Measurements from ENCODE around the gene CFAP20DC. TPM values are rescaled to one million over a fixed set of nuclear protein-coding genes. Genes with fewer than 3 reads are reported as not detected.

Gene CFAP20DC
- polyA plus RNA-seq, 1 experiment: 0.81 TPM

- ChIA-PET CTCF (interaction anchor here (1.6 kb wide), 1 partner anchor 60 kb away, joined by 3 read pairs; no protein-coding TSS in a partner anchor), POLR2A (no interaction called here)
- H3K36me3 ChIP-seq (ENCODE audit: control insufficient read depth, insufficient read depth, low read length): no peaks in the 10 kb centered on the region
- H3K4me3 ChIP-seq (ENCODE audit: low read depth, low read length): no peak overlapping the region
- no peaks in the 10 kb centered on the region for H3K27me3 ChIP-seq (ENCODE audit: control insufficient read depth, insufficient read depth, low read length)
- no peak for TF ChIP-seq CTCF (IDR thresholded peaks at IDR 0.05; ENCODE audit: insufficient read depth, low read depth, low read length)
- no peak for DNase-seq (ENCODE audit: low read depth)
Measured at GRCh38 chr3:58884453-58884852, 165.4 kb downstream of the CFAP20DC start.

- DNase-seq (ENCODE audit: low read depth): no peak
- H3K4me3 ChIP-seq (ENCODE audit: low read depth, low read length): no peak overlapping the region
- H3K27me3 ChIP-seq (ENCODE audit: control insufficient read depth, insufficient read depth, low read length): no peaks in the 10 kb centered on the region
- CTCF ChIA-PET: interaction anchor here (0.8 kb wide), 1 partner anchor 57 kb away, joined by 3 read pairs; no protein-coding TSS in a partner anchor
- no peak for TF ChIP-seq CTCF (IDR thresholded peaks at IDR 0.05; ENCODE audit: insufficient read depth, low read depth, low read length)
- no peaks in the 10 kb centered on the region for H3K36me3 ChIP-seq (ENCODE audit: control insufficient read depth, insufficient read depth, low read length)
- POLR2A ChIA-PET: no interaction called here
Measured at GRCh38 chr3:58880182-58880581, 169.6 kb downstream of the CFAP20DC start.

- ChIA-PET CTCF (no interaction called here), POLR2A (no interaction called here)
- H3K27me3 ChIP-seq (ENCODE audit: control insufficient read depth, insufficient read depth, low read length): no peaks in the 10 kb centered on the region
- DNase-seq (ENCODE audit: low read depth): peak; percentile 18
- no peaks in the 10 kb centered on the region for H3K36me3 ChIP-seq (ENCODE audit: control insufficient read depth, insufficient read depth, low read length)
- no peak overlapping the region for H3K4me3 ChIP-seq (ENCODE audit: low read depth, low read length)
- TF ChIP-seq CTCF (IDR thresholded peaks at IDR 0.05; ENCODE audit: insufficient read depth, low read depth, low read length): no peak
Measured at GRCh38 chr3:58874795-58875194, 175.0 kb downstream of the CFAP20DC start.

- no peaks in the 10 kb centered on the region for H3K27me3 ChIP-seq (ENCODE audit: control insufficient read depth, insufficient read depth, low read length)
- DNase-seq (ENCODE audit: low read depth): no peak
- H3K36me3 ChIP-seq (ENCODE audit: control insufficient read depth, insufficient read depth, low read length): no peaks in the 10 kb centered on the region
- no peak overlapping the region for H3K4me3 ChIP-seq (ENCODE audit: low read depth, low read length)
- ChIA-PET POLR2A (no interaction called here), CTCF (interaction anchor here (0.9 kb wide), 1 partner anchor 50 kb away, joined by 3 read pairs; no protein-coding TSS in a partner anchor)
- no peak for TF ChIP-seq CTCF (IDR thresholded peaks at IDR 0.05; ENCODE audit: insufficient read depth, low read depth, low read length)
Measured at GRCh38 chr3:58874248-58874741, 175.5 kb downstream of the CFAP20DC start.

DNA sequence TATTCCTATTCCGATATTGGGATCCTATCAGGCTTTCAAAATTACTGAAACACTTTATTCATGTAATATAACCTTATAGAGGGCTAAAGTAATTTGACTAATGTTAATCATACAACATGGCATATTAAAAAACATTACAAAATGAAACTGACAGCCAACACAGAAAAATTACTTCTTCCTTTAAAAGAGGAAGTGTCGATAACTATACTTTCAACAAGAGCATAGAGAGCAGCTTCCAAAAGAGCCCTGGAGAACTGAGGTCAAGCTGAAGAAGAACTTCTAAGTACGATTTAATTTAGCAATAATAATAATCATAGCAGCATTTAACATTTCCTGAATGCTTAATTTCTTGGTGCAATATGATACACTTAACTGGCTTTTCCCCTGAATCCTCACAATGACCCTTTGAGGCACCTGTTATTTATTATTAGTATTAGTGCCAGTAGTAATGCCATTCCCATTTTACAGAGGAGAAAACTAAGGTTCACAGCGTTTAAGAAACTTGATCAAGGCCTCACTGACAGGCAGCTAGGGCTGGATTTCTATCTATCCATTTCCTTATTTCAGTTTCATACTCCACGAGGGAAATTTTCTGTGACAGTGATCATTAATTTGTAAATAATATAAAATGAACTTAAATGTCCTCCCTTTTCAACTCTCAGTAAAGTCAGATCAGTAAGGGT, 181.6 kb downstream of the CFAP20DC start:
- H3K27me3 ChIP-seq (ENCODE audit: control insufficient read depth, insufficient read depth, low read length): no peaks in the 10 kb centered on the region
- no peak for TF ChIP-seq CTCF (IDR thresholded peaks at IDR 0.05; ENCODE audit: insufficient read depth, low read depth, low read length)
- CTCF ChIA-PET: no interaction called here

More for the DNA sequence above, 181.6 kb downstream of the CFAP20DC start:
- H3K4me3 ChIP-seq (ENCODE audit: low read depth, low read length): no peak overlapping the region
- H3K36me3 ChIP-seq (ENCODE audit: control insufficient read depth, insufficient read depth, low read length): no peaks in the 10 kb centered on the region
- POLR2A ChIA-PET: no interaction called here
- DNase-seq (ENCODE audit: low read depth): no peak
